ENCODE results near the gene KMT5C.

DNA sequence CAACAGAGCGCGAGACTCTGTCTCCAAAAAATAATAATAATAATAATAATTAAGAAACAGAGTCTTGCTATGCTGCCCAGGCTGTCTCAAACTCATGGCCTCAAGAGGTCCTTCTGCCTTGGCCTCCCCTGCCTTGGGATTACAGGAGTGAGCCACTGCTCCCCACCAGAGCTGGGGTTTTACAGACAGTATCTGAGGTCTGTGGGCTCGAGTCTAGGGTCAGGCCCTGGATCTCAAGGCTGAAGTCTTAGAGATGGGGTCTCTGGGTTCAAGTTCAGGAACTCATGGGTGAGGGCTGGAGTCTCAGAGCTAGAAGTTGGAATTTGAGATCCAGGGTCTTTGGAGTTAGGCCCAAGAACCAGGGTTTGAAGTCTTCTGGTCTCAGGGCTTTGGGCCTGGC, 27.1 kb downstream of the KMT5C start:
- no peak for TF ChIP-seq POLR2AphosphoS5 (IDR thresholded peaks at IDR 0.05; ENCODE audit: low read depth, low read length)
- TF ChIP-seq POLR2A (IDR thresholded peaks at IDR 0.05; ENCODE audit: low read depth, low read length): no peak
- TF ChIP-seq TAF1 (IDR thresholded peaks at IDR 0.05; ENCODE audit: borderline replicate concordance, low read depth, low read length): no peak
